Hepatocyte (in vitro differentiated cells): Measurements from ENCODE around the gene VRK2.

Experiments
- CTCF ChIP-seq: fragments of 200-600 bp; sonication (generic); IDR thresholded peaks from 2 replicates; pipeline ENCODE4 v1.5.1; 2016; ENCODE audit warnings: antibody characterized with exemption, mild to moderate bottlenecking; ENCODE audit not compliant: poor library complexity
- EZH2 ChIP-seq: fragments of 200-600 bp; sonication (generic); IDR thresholded peaks from 2 replicates; pipeline ENCODE4 v1.6.1; 2016; ENCODE audit warnings: antibody characterized with exemption, mild to moderate bottlenecking, borderline replicate concordance
- EZH2phosphoT487 ChIP-seq: fragments of 200-600 bp; sonication (generic); IDR thresholded peaks from one replicate; pipeline ENCODE4 v1.6.1; 2018; ENCODE audit warnings: antibody characterized with exemption, mild to moderate bottlenecking, low read depth, moderate library complexity; ENCODE audit not compliant: unreplicated experiment, severe bottlenecking

- TF ChIP-seq CTCF: no peak
- TF ChIP-seq EZH2: no peak
- TF ChIP-seq EZH2phosphoT487: no peak
Measured at GRCh38 chr2:58101500-58101899, 54.9 kb downstream of the VRK2 start.
